ENCODE data around the gene NUP188. TPM values are rescaled to one million over a fixed set of nuclear protein-coding genes. Genes with fewer than 3 reads are reported as not detected.

Gene NUP188
- total and polyA plus RNA-seq, 2 of the 13 experiments (the other 11 are each of a cell fraction or from before 2014, with no cell fraction given) = 28.0 to 38.5 TPM

DNA sequence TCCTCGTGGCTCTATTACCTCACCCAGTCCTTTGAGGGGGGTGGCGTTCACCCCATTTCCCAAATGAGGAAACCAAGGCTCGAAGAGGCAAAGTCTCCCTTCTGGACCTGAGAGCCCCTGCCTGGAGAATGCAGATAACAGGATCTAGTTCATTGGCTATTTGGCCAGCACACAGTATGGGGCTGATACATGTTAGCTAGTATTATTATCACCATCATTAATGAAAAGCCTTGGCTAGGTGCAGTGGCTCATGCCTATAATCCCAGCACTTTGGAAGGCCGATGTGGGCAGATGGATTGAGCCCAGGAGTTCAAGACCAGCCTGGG lies 76.4 kb downstream of the NUP188 start:
- peaks cover 5% of the 10 kb centered on the region; the same call in 1 of the 2 replicates for H4K20me1 ChIP-seq (ENCODE audit: insufficient read depth, low read length)
- 86% methylated on average over 3 of the region's 4 CpGs for WGBS (ENCODE audit: low lambda C conversion rate)
- H3K27ac ChIP-seq (ENCODE audit: extremely low read length, insufficient read depth, low read length) = no peak overlapping the region
- in situ Hi-C loops (cut with HindIII; ENCODE audit: extremely low pct_ligation_motif_present, low pct_unique_long_range_greater_than_20kb) (no loop called here), intact Hi-C loops (cut with micrococcal nuclease; ENCODE audit: unreplicated experiment) (no loop called here)
- no peak overlapping the region for H3K4me2 ChIP-seq (ENCODE audit: low read depth, low read length)
- DNase-seq (ENCODE audit: low spot score) = no peak
- H3K9me3 ChIP-seq (ENCODE audit: low read length) = no peaks in the 10 kb centered on the region
- CTCF ChIA-PET (ENCODE audit: low intra/inter-chr PET ratio, low total read pairs) = no interaction called here
- no peak for TF ChIP-seq MED8 (CRISPR knock-in tag; IDR thresholded peaks at IDR 0.05; ENCODE audit: insufficient replicate concordance)
- no peak for TF ChIP-seq ATF1 (CRISPR knock-in tag; IDR thresholded peaks at IDR 0.05)
- TF ChIP-seq PCBP1 (IDR thresholded peaks at IDR 0.05; ENCODE audit: borderline replicate concordance, low read depth, low read length) = no peak
- TF ChIP-seq, protein P1, sequence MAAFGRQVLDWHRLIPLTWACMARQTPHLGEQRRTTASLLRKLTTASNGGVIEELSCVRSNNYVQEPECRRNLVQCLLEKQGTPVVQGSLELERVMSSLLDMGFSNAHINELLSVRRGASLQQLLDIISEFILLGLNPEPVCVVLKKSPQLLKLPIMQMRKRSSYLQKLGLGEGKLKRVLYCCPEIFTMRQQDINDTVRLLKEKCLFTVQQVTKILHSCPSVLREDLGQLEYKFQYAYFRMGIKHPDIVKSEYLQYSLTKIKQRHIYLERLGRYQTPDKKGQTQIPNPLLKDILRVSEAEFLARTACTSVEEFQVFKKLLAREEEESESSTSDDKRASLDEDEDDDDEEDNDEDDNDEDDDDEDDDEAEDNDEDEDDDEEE (CRISPR knock-in tag; IDR thresholded peaks at IDR 0.05) = no peak
- no peak for TF ChIP-seq ZNF577 (CRISPR knock-in tag; IDR thresholded peaks at IDR 0.05; ENCODE audit: borderline replicate concordance, low read depth)
- TF ChIP-seq RAD51 (IDR thresholded peaks at IDR 0.05; ENCODE audit: borderline replicate concordance) = no peak
- no peak for TF ChIP-seq KAT2B (IDR thresholded peaks at IDR 0.05; ENCODE audit: borderline replicate concordance, low read depth, low read length)
- no peak for TF ChIP-seq CBX5 (CRISPR knock-in tag; IDR thresholded peaks at IDR 0.05; ENCODE audit: borderline replicate concordance)
- TF ChIP-seq GLI4 (CRISPR knock-in tag; IDR thresholded peaks at IDR 0.05; ENCODE audit: borderline replicate concordance) = no peak
- peaks cover 14% of the 10 kb centered on the region for H3K79me2 ChIP-seq (ENCODE audit: insufficient read depth, low read length)
- no peaks in the 10 kb centered on the region; a peak in 1 of 5 replicates for H3K36me3 ChIP-seq (replicated peaks in 1 of 2; ENCODE audit: control insufficient read depth in 1 of 2, insufficient read depth in 2 of 2, low read length in 2 of 2)
- POLR2A ChIA-PET = interaction anchor here (1.3 kb wide), 1 partner anchor 12 kb away, joined by 4 read pairs; the partner anchor contains the start of gene MIGA2
- no peak overlapping the region for H3K4me3 ChIP-seq (replicated peaks in 1 of 3; ENCODE audit: insufficient read depth in 1 of 3, low read depth in 2 of 3, low read length in 3 of 3)
- no peak for FAIRE-seq
- H3K9ac ChIP-seq (ENCODE audit: insufficient read depth, low read depth, low read length) = no peak overlapping the region
- H3K4me1 ChIP-seq (ENCODE audit: insufficient read depth, low read length) = peaks cover 23% of the 10 kb centered on the region
- no peak overlapping the region for H2AFZ ChIP-seq (ENCODE audit: low read length)
- H3K27me3 ChIP-seq (ENCODE audit: control insufficient read depth in 1 of 2, insufficient read depth in 2 of 2, low read length in 2 of 2) = no peaks in the 10 kb centered on the region
- no peak for ATAC-seq
- no TSS peak for BruUV-seq (replicated peaks)

Data from HepG2 (cell line).